ENCODE measurements around the gene BLTP1.
"Not testable (repeated sequence)": the region's sequence is repeated elsewhere in the genome, so short reads cannot be mapped to it uniquely, and the experiment has no call there.

The BLTP1 gene, protein sequence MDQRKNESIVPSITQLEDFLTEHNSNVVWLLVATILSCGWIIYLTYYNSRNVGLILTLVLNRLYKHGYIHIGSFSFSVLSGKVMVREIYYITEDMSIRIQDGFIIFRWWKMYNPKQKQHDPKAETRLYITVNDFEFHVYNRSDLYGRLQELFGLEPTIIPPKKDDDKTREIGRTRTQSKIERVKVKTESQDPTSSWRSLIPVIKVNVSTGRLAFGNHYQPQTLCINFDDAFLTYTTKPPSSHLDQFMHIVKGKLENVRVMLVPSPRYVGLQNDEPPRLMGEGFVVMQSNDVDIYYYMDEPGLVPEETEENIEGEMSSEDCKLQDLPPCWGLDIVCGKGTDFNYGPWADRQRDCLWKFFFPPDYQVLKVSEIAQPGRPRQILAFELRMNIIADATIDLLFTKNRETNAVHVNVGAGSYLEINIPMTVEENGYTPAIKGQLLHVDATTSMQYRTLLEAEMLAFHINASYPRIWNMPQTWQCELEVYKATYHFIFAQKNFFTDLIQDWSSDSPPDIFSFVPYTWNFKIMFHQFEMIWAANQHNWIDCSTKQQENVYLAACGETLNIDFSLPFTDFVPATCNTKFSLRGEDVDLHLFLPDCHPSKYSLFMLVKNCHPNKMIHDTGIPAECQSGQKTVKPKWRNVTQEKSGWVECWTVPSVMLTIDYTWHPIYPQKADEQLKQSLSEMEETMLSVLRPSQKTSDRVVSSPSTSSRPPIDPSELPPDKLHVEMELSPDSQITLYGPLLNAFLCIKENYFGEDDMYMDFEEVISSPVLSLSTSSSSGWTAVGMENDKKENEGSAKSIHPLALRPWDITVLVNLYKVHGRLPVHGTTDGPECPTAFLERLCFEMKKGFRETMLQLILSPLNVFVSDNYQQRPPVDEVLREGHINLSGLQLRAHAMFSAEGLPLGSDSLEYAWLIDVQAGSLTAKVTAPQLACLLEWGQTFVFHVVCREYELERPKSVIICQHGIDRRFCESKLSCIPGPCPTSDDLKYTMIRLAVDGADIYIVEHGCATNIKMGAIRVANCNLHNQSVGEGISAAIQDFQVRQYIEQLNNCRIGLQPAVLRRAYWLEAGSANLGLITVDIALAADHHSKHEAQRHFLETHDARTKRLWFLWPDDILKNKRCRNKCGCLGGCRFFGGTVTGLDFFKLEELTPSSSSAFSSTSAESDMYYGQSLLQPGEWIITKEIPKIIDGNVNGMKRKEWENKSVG (N-terminal part only)
- 364 to 496 reads per million in 2 donors for total RNA-seq

DNA sequence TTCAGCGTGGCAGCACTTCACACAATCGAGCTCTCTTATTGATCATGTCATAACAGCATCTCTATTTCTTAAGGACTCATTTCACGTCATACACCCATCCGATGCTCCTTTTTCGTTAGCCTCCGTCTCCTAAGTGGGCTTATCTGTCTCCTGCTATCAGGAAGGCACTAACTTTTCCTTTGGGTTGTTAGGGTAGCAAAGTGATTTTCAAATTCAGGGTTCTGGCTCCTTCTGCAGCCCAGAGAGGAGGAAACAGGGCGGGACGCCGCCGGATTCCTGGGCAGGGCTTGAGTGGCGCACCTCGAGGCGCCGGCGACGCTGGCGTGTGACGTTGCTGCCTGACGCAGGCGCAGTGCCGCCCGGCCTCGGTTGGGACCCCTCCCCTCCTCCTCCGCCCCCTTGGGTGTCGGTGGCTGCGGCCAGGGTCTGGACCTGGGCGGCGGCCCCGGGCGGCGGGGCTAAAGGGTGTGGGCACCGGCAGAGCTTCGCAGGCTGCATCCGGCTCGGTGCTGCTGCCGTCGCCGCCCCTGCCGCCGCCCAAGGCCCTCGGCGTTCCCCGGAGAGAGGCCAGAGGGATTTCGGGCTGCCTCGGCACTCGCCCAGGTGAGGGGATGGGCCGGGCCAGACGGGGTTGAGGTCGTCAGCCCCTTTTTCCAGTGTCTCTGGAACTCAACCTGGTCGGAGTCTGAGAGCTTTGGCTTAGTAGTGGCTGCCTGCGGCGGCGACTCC is at the start of gene BLTP1:
Gene BLTP1, plus strand, starts transcription at position 350 of the 729 bp plus-strand sequence. CDS start 18,317 bp downstream, outside the sequence.
- peak; percentile 77 to 91 (median 82) for DNase-seq

DNA sequence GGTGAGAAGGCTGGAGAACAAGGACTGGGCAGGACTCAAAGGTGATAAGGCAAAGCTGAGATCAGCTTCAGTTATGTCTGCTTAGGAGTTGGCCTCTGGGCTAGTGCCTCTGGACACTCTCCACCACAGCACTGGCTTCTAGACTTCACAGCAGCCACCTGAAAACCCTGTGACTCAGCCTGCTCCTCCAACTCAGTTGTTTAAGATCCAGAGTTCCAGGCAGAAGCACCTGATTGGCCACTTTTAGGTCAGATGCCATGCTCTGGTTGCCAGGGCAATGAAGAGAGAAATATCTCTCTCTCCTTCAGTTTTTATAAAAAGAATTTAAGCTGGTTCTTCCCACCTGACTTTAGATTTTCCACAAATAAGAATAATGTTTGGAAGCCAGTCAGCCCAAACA is 47.9 kb upstream of the BLTP1 start:
- no peak for DNase-seq

- no peak for DNase-seq
Observed at GRCh38 chr4:122107680-122108079, 44.5 kb upstream of the BLTP1 start.

GRCh38 chr4:122110304-122110703 is 41.8 kb upstream of the BLTP1 start:
- not testable (repeated sequence) for DNase-seq

DNA sequence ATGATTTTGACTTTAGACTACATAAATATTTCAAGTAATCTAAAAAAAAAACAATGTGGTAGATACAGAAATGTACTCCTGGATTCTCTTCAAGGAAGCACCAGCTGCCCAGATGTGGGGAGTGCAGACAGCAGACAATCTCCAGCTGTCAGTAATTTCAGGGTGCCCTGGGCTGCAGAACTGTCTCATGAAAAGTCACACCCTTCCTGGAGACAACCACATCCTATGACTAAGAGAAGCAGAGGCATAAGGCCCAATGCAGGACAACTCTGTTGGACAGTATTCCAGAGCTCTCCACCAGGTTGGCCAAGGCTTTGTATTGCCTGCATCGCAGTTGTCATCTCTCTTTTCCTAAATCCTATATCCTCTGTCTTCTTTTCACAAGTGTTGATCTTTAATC is 34.4 kb upstream of the BLTP1 start:
- DNase-seq: peak in 2 of 5 experiments; percentile 23 to 54

DNA sequence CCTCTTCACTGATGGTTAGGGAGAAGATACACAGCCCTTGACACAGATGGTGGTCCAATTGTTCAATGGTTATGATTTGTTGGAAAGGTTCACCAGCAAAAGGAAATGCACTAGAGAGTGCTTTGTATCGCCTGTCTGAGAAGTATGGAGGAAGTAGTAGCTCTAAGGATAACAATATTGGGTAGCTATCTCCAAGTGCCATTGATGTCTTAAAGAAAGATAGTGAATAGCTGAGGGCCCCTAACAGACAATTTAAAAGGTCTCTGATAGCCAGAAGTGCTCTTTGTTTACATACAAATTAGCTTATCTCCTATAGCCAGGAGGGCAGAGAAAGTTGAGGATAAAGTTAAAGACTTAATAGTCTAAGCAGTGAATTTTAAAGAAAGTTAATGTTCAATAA is 33.9 kb upstream of the BLTP1 start:
- no peak for DNase-seq

GRCh38 chr4:122119739-122120138 is 32.4 kb upstream of the BLTP1 start:
- DNase-seq: no peak

GRCh38 chr4:122121593-122121992 is 30.5 kb upstream of the BLTP1 start:
- no peak for DNase-seq

DNA sequence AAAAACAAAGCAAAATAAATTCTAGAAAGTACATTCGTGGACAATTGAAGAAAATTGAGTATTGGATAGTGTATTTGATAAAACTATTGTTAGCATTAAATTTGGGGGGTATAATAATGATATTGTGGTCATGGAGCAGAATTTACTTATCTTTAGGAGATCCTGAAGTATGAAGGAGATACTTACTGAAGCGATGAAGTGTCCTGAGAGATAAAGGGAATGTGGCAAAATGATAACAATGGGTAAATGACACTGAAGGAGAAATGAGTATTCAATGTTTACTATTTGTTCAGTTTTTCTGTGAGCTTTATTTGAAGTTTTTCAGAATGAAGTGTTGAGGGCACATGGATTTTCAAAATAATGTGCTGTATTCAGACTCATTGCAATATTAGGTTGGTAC is 30.0 kb upstream of the BLTP1 start:
- no peak for DNase-seq

DNA sequence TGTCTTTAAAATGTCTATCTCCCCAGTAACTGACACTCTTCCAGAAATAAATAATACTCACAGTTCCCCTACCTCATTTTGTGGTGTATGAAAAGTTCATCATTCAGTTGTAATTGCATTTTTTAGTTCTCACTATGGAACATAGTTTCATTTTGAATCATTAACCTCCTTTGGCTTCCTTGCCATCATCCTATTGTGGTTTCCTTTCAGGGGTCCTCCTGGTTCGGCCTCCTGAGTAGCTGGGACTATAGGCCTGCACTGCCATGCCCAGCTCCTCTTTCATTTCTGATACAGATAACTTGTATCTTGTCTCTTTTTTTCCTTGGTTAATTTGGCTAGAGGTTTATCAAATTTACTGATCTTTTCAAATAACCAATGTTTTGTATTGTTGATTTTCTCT is 23.1 kb upstream of the BLTP1 start:
- peak in 1 of 5 experiments; percentile 38 for DNase-seq

GRCh38 chr4:122131562-122132157 is 20.5 kb upstream of the BLTP1 start:
- peak in 2 of 5 experiments; percentile 20 to 83 for DNase-seq

GRCh38 chr4:122132891-122133290 is 19.2 kb upstream of the BLTP1 start:
- no peak for DNase-seq

- no peak for DNase-seq
Observed at GRCh38 chr4:122139139-122139538, 13.0 kb upstream of the BLTP1 start.

DNA sequence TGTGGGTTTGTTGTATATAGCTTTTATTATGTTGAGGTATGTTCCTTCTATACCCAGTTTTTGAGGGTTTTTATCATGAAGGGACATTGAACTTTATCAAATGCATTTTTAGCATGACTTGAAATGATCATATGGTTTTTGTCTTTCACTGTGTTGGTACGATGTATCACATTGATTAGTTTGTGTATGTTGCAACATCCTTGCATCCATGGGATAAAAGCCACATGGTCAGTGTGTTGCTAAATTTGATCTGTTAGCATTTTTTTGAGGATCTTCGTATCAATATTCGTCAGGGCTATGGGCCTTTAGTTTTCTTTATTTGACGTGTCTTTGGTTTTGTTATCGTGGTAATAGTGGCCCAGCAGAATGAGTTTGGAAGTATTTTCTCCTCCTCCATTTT is 11.3 kb upstream of the BLTP1 start:
- no peak for DNase-seq

DNA sequence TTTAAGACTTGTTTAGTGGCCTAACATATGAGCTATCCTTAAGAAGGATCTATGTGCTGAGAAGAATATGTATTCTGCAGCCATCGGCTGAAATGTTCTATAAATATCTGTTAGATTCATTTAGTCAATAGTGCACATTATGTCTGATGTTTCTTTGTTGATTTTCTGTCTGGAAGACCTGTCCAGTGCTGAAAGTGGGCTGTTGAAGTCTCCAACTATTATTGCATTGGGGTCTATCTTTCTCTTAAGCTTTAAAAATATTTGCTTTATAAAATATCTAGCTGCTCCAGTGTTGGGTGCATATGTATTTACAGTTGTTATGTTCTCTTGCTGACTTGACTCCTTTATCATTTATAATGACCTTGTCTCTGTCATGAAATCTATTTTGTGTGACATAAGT is 9.4 kb upstream of the BLTP1 start:
- DNase-seq: no peak

DNA sequence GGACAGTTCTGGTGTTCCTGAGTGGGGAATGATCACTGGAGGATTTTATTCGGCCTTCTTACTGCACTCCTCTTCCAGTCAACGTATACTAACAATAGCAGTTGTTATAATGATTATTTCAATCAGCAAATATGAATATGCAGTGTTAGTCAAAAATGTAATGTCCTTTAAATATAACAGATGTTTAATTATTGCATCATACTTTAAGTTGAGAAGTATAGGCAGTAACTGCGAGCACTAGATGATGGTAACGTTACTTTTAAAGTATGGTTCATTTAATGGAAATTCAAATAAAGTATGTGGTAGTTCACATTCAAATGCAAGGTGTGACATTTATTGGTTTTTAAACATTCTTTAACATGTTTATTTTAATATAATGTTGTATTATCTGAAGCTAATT is 5.5 kb upstream of the BLTP1 start:
- DNase-seq: no peak

DNA sequence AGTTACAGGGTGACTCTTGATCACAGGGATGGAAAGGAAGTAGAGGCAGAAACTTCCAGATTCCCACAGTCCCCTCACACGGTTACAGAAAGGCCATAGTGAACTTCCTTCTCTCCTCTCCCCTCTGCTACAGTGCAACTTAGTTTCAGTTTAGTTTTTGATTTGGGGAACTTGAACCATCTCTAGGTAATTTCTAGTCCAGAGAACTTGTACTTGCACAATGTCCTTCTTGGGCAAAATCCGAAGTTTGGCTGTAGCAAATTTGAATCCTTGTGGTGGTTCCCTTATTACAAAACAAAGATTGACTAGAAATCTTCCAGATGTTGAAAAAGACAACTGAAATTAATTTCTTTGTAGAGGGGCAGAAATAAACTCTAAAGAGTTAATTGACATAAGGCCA is 1.2 kb upstream of the BLTP1 start:
- DNase-seq: no peak

DNA sequence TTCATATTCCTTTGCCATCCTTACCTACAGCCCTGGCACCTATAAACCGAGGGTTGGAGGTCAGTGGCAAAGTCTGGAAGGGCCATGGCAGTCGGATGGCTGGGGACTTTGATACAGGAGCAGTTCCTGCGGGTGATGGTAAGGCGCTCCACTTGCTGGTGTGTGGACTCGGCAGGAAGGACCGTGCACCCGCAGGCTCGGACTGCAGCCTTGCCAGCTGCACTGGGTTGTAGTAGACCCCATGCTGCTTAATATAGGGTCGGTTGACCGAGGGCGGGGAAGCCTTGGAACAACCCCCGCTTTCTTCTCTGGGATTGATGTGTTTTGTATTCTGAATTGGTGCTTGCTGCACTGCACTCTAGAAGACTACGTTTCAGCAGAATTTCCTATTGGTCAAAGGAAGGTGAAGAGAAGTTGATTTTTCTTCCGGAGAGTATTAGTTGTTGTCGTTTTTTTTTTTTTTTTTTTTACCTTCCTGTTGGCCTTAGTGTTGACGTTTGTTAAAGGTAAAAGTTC is 638 bp downstream of the BLTP1 start:
- peak; percentile 8 to 50 (median 13) for DNase-seq

DNA sequence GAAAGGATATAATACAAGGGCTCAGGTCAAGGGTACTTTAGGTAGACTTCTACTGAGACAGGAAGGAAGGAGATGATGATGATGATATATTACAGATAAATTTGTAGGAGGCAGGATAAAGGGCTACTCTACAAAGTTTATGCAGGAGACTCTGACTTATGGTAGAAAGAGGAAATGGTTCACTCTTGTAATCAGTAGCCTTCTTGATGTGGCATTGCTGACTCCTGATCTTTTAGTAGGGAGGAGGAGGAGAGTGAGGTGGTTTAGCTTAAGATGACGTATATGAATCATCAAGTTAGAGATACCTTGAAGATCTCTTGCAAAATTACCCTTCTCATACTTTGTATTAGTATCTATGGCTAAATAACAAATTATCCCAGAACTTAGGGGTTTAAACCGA is 4.7 kb downstream of the BLTP1 start:
- peak in 1 of 5 experiments; percentile 24 for DNase-seq

GRCh38 chr4:122163301-122163700 is 11.2 kb downstream of the BLTP1 start:
- DNase-seq: no peak

- no peak for DNase-seq
Observed at GRCh38 chr4:122163767-122164166, 11.6 kb downstream of the BLTP1 start.

DNA sequence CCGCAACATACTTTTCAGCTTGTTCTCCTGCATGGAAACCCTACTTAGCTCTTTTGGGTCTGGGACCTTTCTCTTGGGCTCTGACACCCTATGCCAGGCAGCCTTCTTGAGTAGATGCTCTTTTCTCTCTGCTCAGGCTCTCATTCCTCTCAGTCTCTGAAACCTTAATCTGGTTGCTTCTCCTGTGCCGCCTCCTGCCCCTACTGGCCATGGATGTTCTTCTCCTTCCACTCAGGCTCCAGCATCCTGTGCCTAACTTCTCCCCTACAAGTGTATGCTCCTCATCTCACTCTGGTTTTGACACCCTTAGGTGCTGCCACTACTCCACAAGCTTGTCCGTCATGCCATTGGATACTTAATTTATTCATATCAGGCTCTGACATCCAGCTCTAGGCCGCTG is 15.2 kb downstream of the BLTP1 start:
- DNase-seq: no peak

All from T-helper 2 cell (primary cell).